Bladder microvascular endothelial cell (primary cell): ENCODE data around the gene NECTIN4. TPM values are rescaled to one million over a fixed set of nuclear protein-coding genes. Genes with fewer than 3 reads are reported as not detected.

Experiments used
- total RNA-seq: library from RNA; depleted of rRNA; stranded (reverse); fragments of >200 nt; gene quantifications from 2 replicates; pipeline ENCODE4 v1.2.3, GENCODE V29; 2014

The NECTIN4 gene
- total RNA-seq, result 0.31 and 0.32 TPM in 2 replicates

GRCh38 chr1:161089251-161089924 is at the start of gene NECTIN4:
Gene NECTIN4 (minus strand): TSS chr1:161089558. CDS start chr1:161089296, 262 bp downstream.

GRCh38 chr1:161132410-161133219 is 43.3 kb upstream of the NECTIN4 start, which contains the start of gene DEDD:
Gene DEDD (minus strand): TSS chr1:161132667. CDS start chr1:161124462, 8,205 bp downstream.

GRCh38 chr1:161117759-161118581 is 28.6 kb upstream of the NECTIN4 start, which contains the start of the genes NIT1 and PFDN2:
Gene NIT1 (plus strand): TSS chr1:161118105. CDS start chr1:161118177, 72 bp downstream.
Gene PFDN2 (minus strand): TSS chr1:161118037. CDS start chr1:161118026, 11 bp downstream.

GRCh38 chr1:161098210-161099068 is 9.1 kb upstream of the NECTIN4 start, which contains the start of gene KLHDC9:
Gene KLHDC9 (plus strand): TSS chr1:161098361. CDS start chr1:161098536, 175 bp downstream.

GRCh38 chr1:161069731-161070270 is 19.6 kb downstream of the NECTIN4 start, which contains the start of gene ARHGAP30:
Gene ARHGAP30 (minus strand): TSS chr1:161069891. CDS start chr1:161069624, 267 bp downstream.

GRCh38 chr1:161045736-161046604 is 43.4 kb downstream of the NECTIN4 start, which contains the start of gene USF1:
Gene USF1 (minus strand): TSS chr1:161045977. CDS start chr1:161043275, 2,702 bp downstream.

GRCh38 chr1:161038523-161039153 is 50.7 kb downstream of the NECTIN4 start, which contains the start of gene TSTD1:
Gene TSTD1 (minus strand): TSS chr1:161038964. CDS start chr1:161038889, 75 bp downstream.

Other genes starting within 250 kb of the NECTIN4 start
- not detected in 2 replicates for gene CD244, start 226.7 kb downstream of the NECTIN4 start, total RNA-seq
- gene ITLN1, start 204.4 kb downstream of the NECTIN4 start, total RNA-seq, result not detected in 2 replicates
- gene ITLN2, start 134.7 kb downstream of the NECTIN4 start, total RNA-seq, result not detected in 2 replicates
- 84.2 and 331 TPM in 2 replicates for gene F11R, start 68.4 kb downstream of the NECTIN4 start, total RNA-seq
- gene TSTD1, start 50.6 kb downstream of the NECTIN4 start, total RNA-seq, result 3.8 TPM in 1 of 2 replicates, not detected in the other
- gene USF1, start 43.6 kb downstream of the NECTIN4 start, total RNA-seq, result 104 and 119 TPM in 2 replicates
- gene ARHGAP30, start 19.7 kb downstream of the NECTIN4 start, total RNA-seq, result not detected in 2 replicates
- gene KLHDC9, start 8.8 kb upstream of the NECTIN4 start, total RNA-seq, result 1.5 and 1.6 TPM in 2 replicates
- gene PFDN2, start 28.5 kb upstream of the NECTIN4 start, total RNA-seq, result 31.4 and 45.7 TPM in 2 replicates
- gene NIT1, start 28.5 kb upstream of the NECTIN4 start, total RNA-seq, result 10.8 and 12.5 TPM in 2 replicates
- 21.7 and 47.4 TPM in 2 replicates for gene DEDD, start 43.1 kb upstream of the NECTIN4 start, total RNA-seq
- 119 and 137 TPM in 2 replicates for gene UFC1, start 64.4 kb upstream of the NECTIN4 start, total RNA-seq
- 3.6 and 7.8 TPM in 2 replicates for gene USP21, start 69.9 kb upstream of the NECTIN4 start, total RNA-seq
- 13.7 and 15.4 TPM in 2 replicates for gene PPOX, start 76.9 kb upstream of the NECTIN4 start, total RNA-seq
- 16.0 and 29.8 TPM in 2 replicates for gene B4GALT3, start 87.9 kb upstream of the NECTIN4 start, total RNA-seq
- gene ADAMTS4, start 109.5 kb upstream of the NECTIN4 start, total RNA-seq, result 9.7 and 9.9 TPM in 2 replicates
- 139 and 183 TPM in 2 replicates for gene NDUFS2, start 112.8 kb upstream of the NECTIN4 start, total RNA-seq
- gene FCER1G, start 125.7 kb upstream of the NECTIN4 start, total RNA-seq, result 0.16 TPM in 1 of 2 replicates, not detected in the other
- gene APOA2, start 134.1 kb upstream of the NECTIN4 start, total RNA-seq, result not detected in 2 replicates
- 14.2 and 18.3 TPM in 2 replicates for gene TOMM40L, start 136.5 kb upstream of the NECTIN4 start, total RNA-seq
- not detected in 2 replicates for gene NR1I3, start 148.6 kb upstream of the NECTIN4 start, total RNA-seq
- not detected in 2 replicates for gene PCP4L1, start 169.2 kb upstream of the NECTIN4 start, total RNA-seq
- gene MPZ, start 220.4 kb upstream of the NECTIN4 start, total RNA-seq, result 0.76 and 0.81 TPM in 2 replicates
- 6.3 and 23.0 TPM in 2 replicates for gene SDHC, start 224.8 kb upstream of the NECTIN4 start, total RNA-seq